ENCODE results near the gene OR13C8.

OR13C8 gene

GRCh38 chr9:104611213-104611612 is 42.2 kb downstream of the OR13C8 start:
- no peak for DNase-seq (ENCODE audit: low read depth, low spot score)

- DNase-seq (ENCODE audit: low read depth, low spot score): no peak
These were observed 48.5 kb downstream of the OR13C8 start for GRCh38 chr9:104617418-104617817.

GRCh38 chr9:104618104-104618503 is 49.1 kb downstream of the OR13C8 start, which contains the start of gene OR13C9:
Gene OR13C9, minus strand, starts transcription at chr9:104618204. Its CDS starts 0 bp downstream, at chr9:104618204.
- no peak for DNase-seq (ENCODE audit: low read depth, low spot score)

Measured in iPS DF 19.7 (cell line).